AG08395 (cell line): Measurements from ENCODE around the gene PHF21B.
"Not testable (repeated sequence)": the region's sequence is repeated elsewhere in the genome, so short reads cannot be mapped to it uniquely, and the experiment has no call there.

ENCODE experiments used
- DNase-seq: peaks from one replicate; pipeline ENCODE4 v3.0.0; 2012; ENCODE audit warnings: mixed read lengths, low spot score

PHF21B gene

GRCh38 chr22:44871782-44872181 lies 138.0 kb downstream of the PHF21B start:
- no peak for DNase-seq

GRCh38 chr22:44870021-44870420 lies 139.8 kb downstream of the PHF21B start:
- no peak for DNase-seq

- peak; percentile 30 for DNase-seq
Measured at GRCh38 chr22:44869196-44869595, 140.6 kb downstream of the PHF21B start.

- DNase-seq: no peak
Measured at GRCh38 chr22:44865193-44866057, 144.4 kb downstream of the PHF21B start.

GRCh38 chr22:44862981-44863860 lies 146.6 kb downstream of the PHF21B start:
- no peak for DNase-seq

- no peak for DNase-seq
Measured at GRCh38 chr22:44862281-44862680, 147.5 kb downstream of the PHF21B start.

- DNase-seq: no peak
Measured at GRCh38 chr22:44861245-44861644, 148.6 kb downstream of the PHF21B start.

- no peak for DNase-seq
Measured at GRCh38 chr22:44860311-44860710, 149.5 kb downstream of the PHF21B start.

GRCh38 chr22:44859641-44860040 lies 150.2 kb downstream of the PHF21B start:
- DNase-seq: no peak

- not testable (repeated sequence) for DNase-seq
Measured at GRCh38 chr22:44858819-44859218, 151.0 kb downstream of the PHF21B start.

GRCh38 chr22:44855855-44856254 lies 153.9 kb downstream of the PHF21B start:
- DNase-seq: no peak

- DNase-seq: not testable (repeated sequence)
Measured at GRCh38 chr22:44854641-44855040, 155.2 kb downstream of the PHF21B start.

- no peak for DNase-seq
Measured at GRCh38 chr22:44850946-44851345, 158.9 kb downstream of the PHF21B start.

GRCh38 chr22:44848791-44849420 lies 160.9 kb downstream of the PHF21B start:
- DNase-seq: no peak

GRCh38 chr22:44848296-44848741 lies 161.5 kb downstream of the PHF21B start:
- no peak for DNase-seq

GRCh38 chr22:44847892-44848291 lies 161.9 kb downstream of the PHF21B start:
- DNase-seq: no peak

- DNase-seq: no peak
Measured at GRCh38 chr22:44847380-44847779, 162.4 kb downstream of the PHF21B start.

- DNase-seq: no peak
Measured at GRCh38 chr22:44846726-44847275, 163.0 kb downstream of the PHF21B start.

GRCh38 chr22:44845796-44846720 lies 163.7 kb downstream of the PHF21B start:
- no peak for DNase-seq

GRCh38 chr22:44845191-44845590 lies 164.6 kb downstream of the PHF21B start:
- no peak for DNase-seq

GRCh38 chr22:44842417-44842816 lies 167.4 kb downstream of the PHF21B start:
- DNase-seq: no peak
